Activated effector memory CD4-positive, alpha-beta T cell treated with anti-CD3 and anti-CD28 coated beads, Interleukin-2, amount 50 U/mL, for 16 hours (primary cell): ENCODE data around the gene ZNF784.
"Not testable (repeated sequence)": the region's sequence is repeated elsewhere in the genome, so short reads cannot be mapped to it uniquely, and the experiment has no call there.

Experiments
- DNase-seq: peaks from one replicate; pipeline ENCODE4 v3.0.0-alpha.2; 2020

Gene ZNF784

GRCh38 chr19:55602104-55603001 lies 22.0 kb downstream of the ZNF784 start:
- no peak for DNase-seq

GRCh38 chr19:55601084-55601483 lies 23.3 kb downstream of the ZNF784 start:
- no peak for DNase-seq

- DNase-seq: no peak
Observed at GRCh38 chr19:55600662-55601028, 23.7 kb downstream of the ZNF784 start.

- peak; percentile 94 for DNase-seq
Observed at GRCh38 chr19:55599842-55600661, 24.3 kb downstream of the ZNF784 start, which contains the start of gene ZNF524. ZNF524 (plus strand) TSS chr19:55600288; CDS start chr19:55602113, 1,825 bp downstream.

- peak; percentile 98 for DNase-seq
Observed at GRCh38 chr19:55599468-55599841, 24.9 kb downstream of the ZNF784 start, which contains the start of gene FIZ1. FIZ1 (minus strand) TSS chr19:55599517; CDS start chr19:55597865, 1,652 bp downstream.

GRCh38 chr19:55598719-55599467 lies 25.5 kb downstream of the ZNF784 start:
- DNase-seq: peak; percentile 96

- DNase-seq: no peak
Observed at GRCh38 chr19:55598034-55598433, 26.3 kb downstream of the ZNF784 start.

GRCh38 chr19:55597501-55597921 lies 26.9 kb downstream of the ZNF784 start:
- no peak for DNase-seq

- DNase-seq: no peak
Observed at GRCh38 chr19:55596304-55596703, 28.1 kb downstream of the ZNF784 start.

- DNase-seq: no peak
Observed at GRCh38 chr19:55594996-55595545, 29.3 kb downstream of the ZNF784 start.

- no peak for DNase-seq
Observed at GRCh38 chr19:55593096-55593772, 31.1 kb downstream of the ZNF784 start.

GRCh38 chr19:55592391-55593090 lies 31.8 kb downstream of the ZNF784 start:
- no peak for DNase-seq

GRCh38 chr19:55591555-55591954 lies 32.8 kb downstream of the ZNF784 start:
- no peak for DNase-seq

GRCh38 chr19:55590617-55591016 lies 33.7 kb downstream of the ZNF784 start:
- no peak for DNase-seq

- no peak for DNase-seq
Observed at GRCh38 chr19:55590109-55590508, 34.3 kb downstream of the ZNF784 start.

- DNase-seq: no peak
Observed at GRCh38 chr19:55588738-55589137, 35.6 kb downstream of the ZNF784 start.

- DNase-seq: peak; percentile 97
Observed at GRCh38 chr19:55586976-55587668, 37.2 kb downstream of the ZNF784 start.

- DNase-seq: peak; percentile 78
Observed at GRCh38 chr19:55585658-55586339, 38.6 kb downstream of the ZNF784 start.

- no peak for DNase-seq
Observed at GRCh38 chr19:55584871-55585270, 39.5 kb downstream of the ZNF784 start.

- not testable (repeated sequence) for DNase-seq
Observed at GRCh38 chr19:55583897-55584296, 40.5 kb downstream of the ZNF784 start.
